Pons (tissue), 1 donor: ENCODE data around the gene MRPS23.
A peak's percentile ranks its signal among the peaks of the same experiment; 100 is the strongest.

ENCODE experiments used
- DNase-seq: peaks from one replicate; pipeline ENCODE4 v3.0.0-alpha.2; 2016; ENCODE audit warnings: low spot score

Gene MRPS23

GRCh38 chr17:57849874-57850754, at the start of gene MRPS23:
TSS of gene MRPS23 (minus strand) at chr17:57850044. CDS start at chr17:57850010, 34 bp downstream.
- DNase-seq = peak; percentile 98

- DNase-seq = peak; percentile 47
Measured at GRCh38 chr17:57899391-57899790, 49.5 kb upstream of the MRPS23 start.

- DNase-seq = peak; percentile 66
Measured at GRCh38 chr17:57898487-57899311, 48.9 kb upstream of the MRPS23 start.

- no peak for DNase-seq
Measured at GRCh38 chr17:57895382-57896060, 45.7 kb upstream of the MRPS23 start.

GRCh38 chr17:57894848-57895247, 45.0 kb upstream of the MRPS23 start:
- DNase-seq = no peak

GRCh38 chr17:57892820-57893595, 43.2 kb upstream of the MRPS23 start:
- peak; percentile 97 for DNase-seq

GRCh38 chr17:57892146-57892819, 42.4 kb upstream of the MRPS23 start:
- DNase-seq = peak; percentile 83

- DNase-seq = no peak
Measured at GRCh38 chr17:57890857-57891232, 41.0 kb upstream of the MRPS23 start.

GRCh38 chr17:57889892-57890856, 40.3 kb upstream of the MRPS23 start:
- DNase-seq = no peak

- DNase-seq = no peak
Measured at GRCh38 chr17:57889252-57889651, 39.4 kb upstream of the MRPS23 start.

- DNase-seq = no peak
Measured at GRCh38 chr17:57888311-57889216, 38.7 kb upstream of the MRPS23 start.

- DNase-seq = no peak
Measured at GRCh38 chr17:57887161-57887560, 37.3 kb upstream of the MRPS23 start.

- DNase-seq = no peak
Measured at GRCh38 chr17:57886020-57886419, 36.2 kb upstream of the MRPS23 start.

- DNase-seq = no peak
Measured at GRCh38 chr17:57885148-57885915, 35.5 kb upstream of the MRPS23 start.

- DNase-seq = no peak
Measured at GRCh38 chr17:57881783-57882351, 32.0 kb upstream of the MRPS23 start.

- DNase-seq = no peak
Measured at GRCh38 chr17:57881143-57881542, 31.3 kb upstream of the MRPS23 start.

GRCh38 chr17:57880086-57880456, 30.2 kb upstream of the MRPS23 start:
- no peak for DNase-seq
